Measurements from ENCODE around the gene MRPL11. TPM values are rescaled to one million over a fixed set of nuclear protein-coding genes. Genes with fewer than 3 reads are reported as not detected.

The MRPL11 gene
- total and polyA plus RNA-seq, 2 of the 13 experiments (the other 11 are each of a cell fraction or from before 2014, with no cell fraction given), result 72.9 to 176 TPM

DNA sequence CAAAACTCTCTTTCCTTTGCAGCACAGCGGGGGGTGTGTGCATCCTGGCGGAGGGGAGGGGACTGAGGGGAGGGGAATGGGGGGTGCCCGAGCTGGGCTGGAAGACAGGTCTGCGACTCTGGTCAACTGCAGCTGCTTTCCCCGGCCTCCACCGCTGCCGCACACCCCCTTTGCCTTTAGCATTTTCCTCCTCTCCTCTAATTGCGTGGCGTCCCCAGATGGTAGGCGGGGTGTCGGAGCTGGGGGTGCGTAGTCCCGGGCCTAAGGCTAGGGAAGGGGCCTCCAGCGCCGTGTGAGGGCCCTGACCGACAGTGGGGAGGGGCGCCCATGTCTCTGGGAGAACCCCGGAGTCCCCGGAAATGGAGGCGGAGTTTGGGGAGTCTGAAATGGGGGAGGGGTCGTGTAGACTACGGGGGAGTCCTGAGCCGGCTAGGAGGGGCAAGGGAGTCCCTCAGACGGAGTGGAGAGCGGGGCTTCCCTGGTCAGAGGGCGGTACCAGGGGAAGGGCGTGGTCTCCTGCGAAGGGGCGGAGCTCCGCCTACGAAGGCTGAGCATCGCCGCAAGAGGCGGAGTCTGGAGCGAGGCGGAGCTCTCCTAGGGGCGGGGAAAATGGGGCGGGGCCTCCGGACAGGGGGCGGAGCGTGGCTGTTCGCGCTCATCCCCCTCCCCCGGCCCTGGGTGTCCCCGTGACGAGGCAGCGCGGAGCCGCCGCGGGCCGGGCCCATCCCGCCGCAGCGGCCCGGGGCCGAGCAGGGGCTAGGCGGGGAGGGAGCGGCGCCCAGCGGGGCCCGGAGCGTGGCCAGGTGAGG lies 27.8 kb upstream of the MRPL11 start, which contains the start of gene PELI3 (continued):
- TF ChIP-seq TFAP4 (IDR thresholded peaks at IDR 0.05; ENCODE audit: borderline replicate concordance, low read depth) (0 out of 2 replicates have a peak, but pooled peaks have one; percentile 16), ZNF501 (CRISPR knock-in tag; IDR thresholded peaks at IDR 0.05) (no peak), MAZ (IDR thresholded peaks at IDR 0.05; ENCODE audit: borderline replicate concordance, low read depth, low read length) (no peak; the same call in none of the 2 replicates), MAZ (CRISPR knock-in tag; IDR thresholded peaks at IDR 0.05; ENCODE audit: low read depth) (peak; percentile 74), BCL3 (CRISPR knock-in tag; IDR thresholded peaks at IDR 0.05) (peak; percentile 38; the same call in 1 of the 2 replicates), ZNF264 (CRISPR knock-in tag; IDR thresholded peaks at IDR 0.05) (no peak), NONO (IDR thresholded peaks at IDR 0.05) (no peak), NONO (CRISPR knock-in tag; conservative IDR thresholded peaks at IDR 0.05) (no peak), ZBTB20 (CRISPR knock-in tag; IDR thresholded peaks at IDR 0.05; ENCODE audit: borderline replicate concordance, low read depth) (no peak), RBFOX2 (IDR thresholded peaks at IDR 0.05; ENCODE audit: low read depth, low read length) (0 out of 2 replicates have a peak, but pooled peaks have one; percentile 46), POLR2G (IDR thresholded peaks at IDR 0.05; ENCODE audit: low read depth, low read length) (peak; percentile 32; the same call in 1 of the 2 replicates), ETV5 (CRISPR knock-in tag; IDR thresholded peaks at IDR 0.05; ENCODE audit: borderline replicate concordance) (peak; percentile 21; the same call in 1 of the 2 replicates), BCL6 (CRISPR knock-in tag; IDR thresholded peaks at IDR 0.05) (peak; percentile 7; the same call in 1 of the 2 replicates), CREM (IDR thresholded peaks at IDR 0.05) (0 out of 2 replicates have a peak, but pooled peaks have one; percentile 20), CREM (CRISPR knock-in tag; IDR thresholded peaks at IDR 0.05) (no peak), SAP130 (CRISPR knock-in tag; IDR thresholded peaks at IDR 0.05; ENCODE audit: low read depth) (peak; percentile 57), ZEB1 (IDR thresholded peaks at IDR 0.05; ENCODE audit: insufficient replicate concordance, low read depth) (no peak), ZNF138 (CRISPR knock-in tag; IDR thresholded peaks at IDR 0.05; ENCODE audit: low read depth) (no peak), ZMAT5 (CRISPR knock-in tag; IDR thresholded peaks at IDR 0.05; ENCODE audit: borderline replicate concordance, low read depth) (no peak), HINFP (CRISPR knock-in tag; IDR thresholded peaks at IDR 0.05; ENCODE audit: low read depth) (0 out of 2 replicates have a peak, but pooled peaks have one; percentile 9)
- TF ChIP-seq, protein P1, sequence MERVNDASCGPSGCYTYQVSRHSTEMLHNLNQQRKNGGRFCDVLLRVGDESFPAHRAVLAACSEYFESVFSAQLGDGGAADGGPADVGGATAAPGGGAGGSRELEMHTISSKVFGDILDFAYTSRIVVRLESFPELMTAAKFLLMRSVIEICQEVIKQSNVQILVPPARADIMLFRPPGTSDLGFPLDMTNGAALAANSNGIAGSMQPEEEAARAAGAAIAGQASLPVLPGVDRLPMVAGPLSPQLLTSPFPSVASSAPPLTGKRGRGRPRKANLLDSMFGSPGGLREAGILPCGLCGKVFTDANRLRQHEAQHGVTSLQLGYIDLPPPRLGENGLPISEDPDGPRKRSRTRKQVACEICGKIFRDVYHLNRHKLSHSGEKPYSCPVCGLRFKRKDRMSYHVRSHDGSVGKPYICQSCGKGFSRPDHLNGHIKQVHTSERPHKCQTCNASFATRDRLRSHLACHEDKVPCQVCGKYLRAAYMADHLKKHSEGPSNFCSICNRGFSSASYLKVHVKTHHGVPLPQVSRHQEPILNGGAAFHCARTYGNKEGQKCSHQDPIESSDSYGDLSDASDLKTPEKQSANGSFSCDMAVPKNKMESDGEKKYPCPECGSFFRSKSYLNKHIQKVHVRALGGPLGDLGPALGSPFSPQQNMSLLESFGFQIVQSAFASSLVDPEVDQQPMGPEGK (CRISPR knock-in tag; IDR thresholded peaks at IDR 0.05), result peak; percentile 32; the same call in 1 of the 2 replicates
- TF ChIP-seq, protein P2, sequence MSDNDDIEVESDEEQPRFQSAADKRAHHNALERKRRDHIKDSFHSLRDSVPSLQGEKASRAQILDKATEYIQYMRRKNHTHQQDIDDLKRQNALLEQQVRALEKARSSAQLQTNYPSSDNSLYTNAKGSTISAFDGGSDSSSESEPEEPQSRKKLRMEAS (IDR thresholded peaks at IDR 0.05), result peak; percentile 46; the same call in 1 of the 2 replicates
- TF ChIP-seq, protein P3, sequence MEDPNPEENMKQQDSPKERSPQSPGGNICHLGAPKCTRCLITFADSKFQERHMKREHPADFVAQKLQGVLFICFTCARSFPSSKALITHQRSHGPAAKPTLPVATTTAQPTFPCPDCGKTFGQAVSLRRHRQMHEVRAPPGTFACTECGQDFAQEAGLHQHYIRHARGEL (CRISPR knock-in tag; IDR thresholded peaks at IDR 0.05), result no peak

Data from HepG2 (cell line).